Glutamatergic neuron (in vitro differentiated cells): ENCODE data around the gene UBL4B. TPM values are rescaled to one million over a fixed set of nuclear protein-coding genes. Genes with fewer than 3 reads are reported as not detected.

Experiments
- DNase-seq: peaks from one replicate; pipeline ENCODE4 v3.0.0; 2022
- H3K27ac Mint-ChIP-seq: one replicate; pipeline ENCODE4 v1.8.0; 2020; ENCODE audit warnings: mild to moderate bottlenecking, mixed read lengths, inconsistent platforms; ENCODE audit not compliant: unreplicated experiment
- H3K27me3 Mint-ChIP-seq: one replicate; pipeline ENCODE4 v1.8.0; 2020; ENCODE audit warnings: mild to moderate bottlenecking, moderate library complexity, mixed read lengths, inconsistent platforms; ENCODE audit not compliant: unreplicated experiment
- H3K36me3 Mint-ChIP-seq: one replicate; pipeline ENCODE4 v1.8.0; 2020; ENCODE audit warnings: mild to moderate bottlenecking, mixed read lengths, inconsistent platforms; ENCODE audit not compliant: unreplicated experiment
- H3K4me1 Mint-ChIP-seq: one replicate; pipeline ENCODE4 v1.8.0; 2020; ENCODE audit warnings: mild to moderate bottlenecking, low read depth, mixed read lengths, inconsistent platforms; ENCODE audit not compliant: unreplicated experiment
- H3K4me3 Mint-ChIP-seq: one replicate; pipeline ENCODE4 v1.8.0; 2020; ENCODE audit warnings: mild to moderate bottlenecking, mixed read lengths, inconsistent platforms; ENCODE audit not compliant: unreplicated experiment
- H3K9me3 Mint-ChIP-seq: one replicate; pipeline ENCODE4 v1.8.0; 2020; ENCODE audit warnings: mild to moderate bottlenecking, moderate library complexity, mixed read lengths, inconsistent platforms; ENCODE audit not compliant: unreplicated experiment
- total RNA-seq: library from RNA; stranded (reverse); fragmentation: NEBNext Ultra II Directional; extraction: Animal tissue kit (Norgen Biotek cat#: 25700); gene quantifications from one replicate; pipeline ENCODE4 v1.2.1, GENCODE V29; 2021; ENCODE audit not compliant: unreplicated experiment
- TF ChIP-seq, protein P1 (sequence below): fragments of 200-600 bp; sonication (generic); IDR thresholded peaks from one replicate; pipeline ENCODE4 v1.5.0; 2021; ENCODE audit not compliant: partially characterized antibody, unreplicated experiment

UBL4B gene
- total RNA-seq, 1 donor from 2014 or later: not detected

DNA sequence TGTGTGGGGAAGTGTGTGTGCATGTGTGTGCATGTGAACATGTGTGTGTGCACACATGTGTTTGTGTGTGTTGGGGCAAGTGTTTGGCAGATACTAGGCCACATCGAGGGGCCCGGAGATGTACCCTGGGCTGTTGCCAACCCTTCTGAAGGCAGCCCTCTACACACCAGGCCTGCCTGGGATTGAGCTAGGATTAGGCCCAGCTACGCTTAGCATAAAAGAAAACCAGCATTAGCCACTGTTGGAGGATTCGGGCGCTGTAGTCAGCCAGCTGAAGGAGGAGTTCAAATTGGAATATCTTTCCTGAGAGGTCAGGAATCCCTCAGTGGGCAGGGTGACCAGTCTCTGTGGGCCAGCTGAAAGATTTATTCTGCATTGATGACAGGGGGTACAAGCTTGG, 31.2 kb upstream of the UBL4B start:
- DNase-seq: no peak
- H3K27ac Mint-ChIP-seq: no peak overlapping the region

DNA sequence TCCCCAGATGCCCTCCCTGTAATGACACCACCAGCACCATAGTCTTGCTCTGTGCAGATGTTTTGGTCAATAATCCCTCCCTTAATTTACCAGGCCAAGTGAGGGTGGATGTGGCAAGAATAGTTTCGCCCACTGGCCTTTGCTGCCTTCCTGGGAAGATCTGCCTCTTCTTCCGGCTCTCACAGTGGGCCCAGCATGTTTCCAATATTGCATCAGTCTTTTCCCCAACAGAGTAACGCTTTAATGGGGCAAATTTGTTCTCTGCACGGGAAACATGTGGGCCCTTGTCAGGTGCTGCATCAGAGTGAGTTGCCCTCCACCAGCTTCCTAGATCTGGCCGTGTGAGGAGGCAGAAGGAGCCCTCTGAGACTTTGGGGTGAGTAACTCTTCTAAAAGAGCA, 29.8 kb upstream of the UBL4B start:
- Mint-ChIP-seq H3K4me3 (no peak overlapping the region), H3K27me3 (peaks cover 46% of the 10 kb centered on the region), H3K36me3 (no peaks in the 10 kb centered on the region), H3K27ac (no peak overlapping the region), H3K4me1 (peaks cover 5% of the 10 kb centered on the region), H3K9me3 (peaks cover 6% of the 10 kb centered on the region)
- TF ChIP-seq, protein P1, sequence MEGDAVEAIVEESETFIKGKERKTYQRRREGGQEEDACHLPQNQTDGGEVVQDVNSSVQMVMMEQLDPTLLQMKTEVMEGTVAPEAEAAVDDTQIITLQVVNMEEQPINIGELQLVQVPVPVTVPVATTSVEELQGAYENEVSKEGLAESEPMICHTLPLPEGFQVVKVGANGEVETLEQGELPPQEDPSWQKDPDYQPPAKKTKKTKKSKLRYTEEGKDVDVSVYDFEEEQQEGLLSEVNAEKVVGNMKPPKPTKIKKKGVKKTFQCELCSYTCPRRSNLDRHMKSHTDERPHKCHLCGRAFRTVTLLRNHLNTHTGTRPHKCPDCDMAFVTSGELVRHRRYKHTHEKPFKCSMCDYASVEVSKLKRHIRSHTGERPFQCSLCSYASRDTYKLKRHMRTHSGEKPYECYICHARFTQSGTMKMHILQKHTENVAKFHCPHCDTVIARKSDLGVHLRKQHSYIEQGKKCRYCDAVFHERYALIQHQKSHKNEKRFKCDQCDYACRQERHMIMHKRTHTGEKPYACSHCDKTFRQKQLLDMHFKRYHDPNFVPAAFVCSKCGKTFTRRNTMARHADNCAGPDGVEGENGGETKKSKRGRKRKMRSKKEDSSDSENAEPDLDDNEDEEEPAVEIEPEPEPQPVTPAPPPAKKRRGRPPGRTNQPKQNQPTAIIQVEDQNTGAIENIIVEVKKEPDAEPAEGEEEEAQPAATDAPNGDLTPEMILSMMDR: no peak
- no peak for DNase-seq

More for the DNA sequence above, 31.2 kb upstream of the UBL4B start:
- Mint-ChIP-seq H3K9me3 (peaks cover 2% of the 10 kb centered on the region), H3K27me3 (peaks cover 38% of the 10 kb centered on the region), H3K4me3 (no peak overlapping the region), H3K4me1 (peaks cover 5% of the 10 kb centered on the region), H3K36me3 (no peaks in the 10 kb centered on the region)
- TF ChIP-seq, protein P1: no peak

DNA sequence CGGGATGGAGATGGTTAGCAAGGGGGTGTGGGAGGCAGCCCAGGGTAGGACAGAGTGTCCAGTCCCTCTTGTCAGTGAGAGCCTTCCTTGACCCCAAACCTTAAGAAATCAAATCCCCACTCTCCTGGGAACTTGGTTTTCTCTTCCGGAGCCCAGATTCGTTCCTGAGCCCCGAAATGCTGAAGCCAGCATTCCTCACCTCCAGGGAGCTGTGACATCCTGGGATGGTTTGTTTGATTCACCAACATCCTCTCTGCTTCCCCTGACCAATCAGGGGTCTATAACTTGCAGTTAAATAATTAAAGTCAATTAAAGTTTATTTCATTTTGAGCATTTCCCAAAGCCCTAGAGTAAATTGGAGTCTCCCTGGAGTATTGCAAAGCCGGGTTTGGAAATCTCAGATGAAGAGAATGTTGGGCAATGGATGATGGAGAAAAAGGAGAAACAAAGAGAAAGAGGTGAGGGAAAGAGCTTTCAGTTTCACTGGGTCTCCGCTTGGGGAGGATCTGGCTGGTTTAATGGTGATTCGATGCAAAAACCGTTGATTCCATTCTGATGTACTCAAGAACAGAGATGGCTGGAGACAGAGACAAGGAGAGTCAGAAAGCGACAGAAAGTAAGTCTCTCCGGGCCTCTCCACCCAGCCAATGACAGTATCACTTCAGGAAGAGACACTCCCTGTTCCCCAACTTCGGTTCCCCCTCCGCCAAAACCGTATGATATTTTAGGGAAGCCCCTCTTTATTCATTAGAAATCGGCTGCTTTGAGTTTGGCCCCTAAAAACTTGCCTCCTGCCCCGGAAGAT, 29.0 kb upstream of the UBL4B start:
- Mint-ChIP-seq H3K4me1 (peaks cover 5% of the 10 kb centered on the region), H3K4me3 (peak overlapping the region; percentile 63)

DNA sequence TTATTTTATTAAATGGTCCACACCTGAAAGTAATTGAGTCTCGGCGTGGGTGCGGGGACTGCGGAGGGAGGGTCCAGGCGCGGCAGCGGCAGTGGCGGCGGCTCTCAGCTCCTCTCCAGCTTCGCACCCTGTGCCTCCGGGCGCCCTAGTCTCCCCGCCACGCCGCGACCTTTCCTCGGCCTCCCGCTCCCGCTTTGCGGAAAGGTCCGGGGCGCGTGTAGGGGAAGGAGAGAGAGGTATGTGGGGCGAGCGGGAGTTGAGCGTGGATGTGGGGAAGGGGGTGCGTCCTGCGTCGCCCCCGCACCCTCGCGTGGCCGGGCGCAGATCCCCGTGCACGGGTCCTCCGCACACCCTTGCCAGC, 28.4 kb upstream of the UBL4B start:
- TF ChIP-seq, protein P1: no peak
- no peak for DNase-seq
- Mint-ChIP-seq H3K4me3 (peak overlapping the region; percentile 63), H3K4me1 (peaks cover 5% of the 10 kb centered on the region), H3K36me3 (no peaks in the 10 kb centered on the region), H3K9me3 (peaks cover 6% of the 10 kb centered on the region), H3K27me3 (peaks cover 48% of the 10 kb centered on the region), H3K27ac (no peak overlapping the region)

More for the DNA sequence above, 29.0 kb upstream of the UBL4B start:
- peaks cover 6% of the 10 kb centered on the region for H3K9me3 Mint-ChIP-seq
- no peak overlapping the region for H3K27ac Mint-ChIP-seq
- H3K27me3 Mint-ChIP-seq: peaks cover 48% of the 10 kb centered on the region
- DNase-seq: no peak
- TF ChIP-seq, protein P1: no peak
- no peaks in the 10 kb centered on the region for H3K36me3 Mint-ChIP-seq

DNA sequence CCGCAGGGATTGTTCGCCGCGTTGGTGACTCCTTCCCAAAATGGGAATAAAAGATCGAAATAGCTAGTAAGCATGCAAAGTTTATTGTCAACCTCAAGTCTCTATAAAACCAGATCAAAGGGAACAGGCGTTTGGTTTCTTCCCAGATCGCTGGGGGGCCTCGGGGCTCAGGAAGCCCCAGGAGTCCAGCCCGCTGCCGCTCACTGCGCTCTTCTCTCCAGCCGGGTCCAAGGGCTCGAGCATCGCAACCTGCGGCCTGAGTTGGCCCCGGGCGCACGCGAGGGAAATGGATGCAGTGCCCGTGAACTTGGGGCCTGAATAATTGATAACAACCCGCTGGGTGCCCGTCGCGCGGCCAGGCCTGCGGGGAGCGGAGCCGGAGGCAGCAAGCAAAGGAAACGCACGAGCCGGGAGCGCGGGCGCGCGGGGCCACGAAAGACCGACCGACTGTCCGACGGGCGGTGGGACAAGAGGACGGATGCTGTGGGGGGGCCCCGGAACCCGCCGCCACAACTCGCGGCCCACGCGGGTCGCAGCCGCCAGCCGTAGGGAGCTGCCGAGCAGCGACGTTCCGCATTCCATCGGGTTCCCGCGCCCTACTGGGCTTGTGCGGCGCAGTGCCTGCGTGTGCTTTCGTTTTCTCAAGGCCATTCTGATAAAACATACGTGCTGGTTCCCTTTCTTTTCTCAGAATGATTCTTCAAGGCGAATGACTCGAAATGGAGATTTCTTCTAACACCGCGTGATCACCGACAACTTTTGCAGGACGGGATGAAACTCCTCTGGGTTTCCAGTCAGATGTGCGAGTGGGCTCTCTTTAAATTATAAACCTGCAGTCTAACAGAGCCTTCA, 27.8 kb upstream of the UBL4B start:
- peak overlapping the region; percentile 79 for H3K4me3 Mint-ChIP-seq
- no peaks in the 10 kb centered on the region for H3K36me3 Mint-ChIP-seq
- DNase-seq: peak; percentile 37
- TF ChIP-seq, protein P1: no peak
- no peak overlapping the region for H3K27ac Mint-ChIP-seq
- H3K27me3 Mint-ChIP-seq: peaks cover 44% of the 10 kb centered on the region
- peaks cover 5% of the 10 kb centered on the region for H3K4me1 Mint-ChIP-seq
- peaks cover 6% of the 10 kb centered on the region for H3K9me3 Mint-ChIP-seq
